ENCODE results near the gene NFE2. TPM values are rescaled to one million over a fixed set of nuclear protein-coding genes. Genes with fewer than 3 reads are reported as not detected.

Gene NFE2
- total RNA-seq, 1 experiment from 2014 or later: 2.4 TPM

- H3K27ac Mint-ChIP-seq: peak overlapping the region; percentile 99
- ATAC-seq (no peak), DNase-seq (ENCODE audit: low spot score) (no peak)
- no peaks in the 10 kb centered on the region for H3K9me3 Mint-ChIP-seq
- H3K4me3 Mint-ChIP-seq: peak overlapping the region; percentile 27; the same call in 1 of the 2 replicates
- ChIA-PET CTCF (interaction anchor here (2.9 kb wide), 1 partner anchor 42 kb away, joined by 19 read pairs; no protein-coding TSS in a partner anchor), POLR2A (interaction anchor here (4.6 to 6.0 kb wide), 2 partner anchors 23 kb away, joined by 19 to 105 read pairs; partner anchors contain the start of genes CBX5 and HNRNPA1)
- H3K36me3 Mint-ChIP-seq: peaks cover 39% of the 10 kb centered on the region
- H3K4me1 Mint-ChIP-seq: peaks cover 49% of the 10 kb centered on the region
- TF ChIP-seq CREB1 (CRISPR knock-in tag; IDR thresholded peaks at IDR 0.05) (no peak), HMGXB4 (CRISPR knock-in tag; IDR thresholded peaks at IDR 0.05) (no peak), HMGA2 (CRISPR knock-in tag; IDR thresholded peaks at IDR 0.05) (no peak), SOX15 (CRISPR knock-in tag; IDR thresholded peaks at IDR 0.05) (no peak), FOXP4 (CRISPR knock-in tag; IDR thresholded peaks at IDR 0.05) (no peak), TP53 (CRISPR knock-in tag; IDR thresholded peaks at IDR 0.05) (no peak), MYBL2 (CRISPR knock-in tag; IDR thresholded peaks at IDR 0.05) (no peak), ZSCAN18 (CRISPR knock-in tag; IDR thresholded peaks at IDR 0.05) (no peak), ERG (CRISPR knock-in tag; IDR thresholded peaks at IDR 0.05) (no peak), CREM (CRISPR knock-in tag; IDR thresholded peaks at IDR 0.05) (no peak), RELA (CRISPR knock-in tag; IDR thresholded peaks at IDR 0.05; ENCODE audit: borderline replicate concordance) (no peak), MXD4 (CRISPR knock-in tag; IDR thresholded peaks at IDR 0.05; ENCODE audit: borderline replicate concordance) (no peak), AR (CRISPR knock-in tag; IDR thresholded peaks at IDR 0.05) (no peak), ZNF281 (CRISPR knock-in tag; IDR thresholded peaks at IDR 0.05) (no peak)
- no peaks in the 10 kb centered on the region for H3K27me3 Mint-ChIP-seq (ENCODE audit: low read depth)
These were observed 43.5 kb downstream of the NFE2 start for GRCh38 chr12:54257332-54257731.
